ENCODE measurements around the gene IGIP.

IGIP gene

DNA sequence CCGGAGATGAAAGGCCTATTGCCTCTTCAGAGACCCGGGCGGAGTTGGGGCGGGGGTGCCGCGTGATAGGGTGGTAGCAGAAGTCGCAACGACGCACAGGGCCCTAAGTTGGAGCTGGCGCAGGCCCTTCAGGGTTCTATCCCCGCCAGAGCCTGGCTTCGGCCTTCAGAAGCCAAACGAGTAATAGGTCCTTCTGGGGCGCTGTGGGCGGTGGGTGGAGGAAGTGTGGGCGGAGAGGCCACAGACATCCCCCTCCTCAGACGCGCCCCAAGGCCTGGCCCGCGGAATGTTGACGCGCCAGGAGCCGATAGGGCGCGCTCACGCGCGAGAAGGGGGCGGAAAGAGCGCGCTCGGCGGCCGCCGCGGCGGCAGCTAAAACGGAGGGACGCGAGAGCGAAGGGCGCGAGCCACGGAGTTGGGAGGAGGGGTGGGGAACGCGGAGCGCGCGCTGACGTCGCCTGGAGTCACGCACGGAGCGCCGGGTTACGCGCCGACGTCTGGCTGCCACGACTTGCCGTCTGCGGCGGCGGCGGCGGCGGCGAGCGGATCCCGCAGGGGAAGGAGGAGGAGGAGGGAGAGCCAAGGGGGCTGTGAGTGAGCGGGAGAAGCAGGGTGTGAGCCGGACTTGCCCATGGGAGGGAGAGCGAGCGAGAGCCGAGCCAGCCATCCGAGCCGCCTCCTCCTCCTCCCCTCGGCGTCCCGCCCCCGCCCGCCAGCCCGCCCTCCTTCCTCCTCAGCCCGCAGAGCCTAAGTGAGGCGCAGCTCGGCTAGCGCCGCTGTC, 18.2 kb upstream of the IGIP start:
- H3K9ac ChIP-seq (ENCODE audit: low read depth, low read length) = peak overlapping the region; percentile 94

DNA sequence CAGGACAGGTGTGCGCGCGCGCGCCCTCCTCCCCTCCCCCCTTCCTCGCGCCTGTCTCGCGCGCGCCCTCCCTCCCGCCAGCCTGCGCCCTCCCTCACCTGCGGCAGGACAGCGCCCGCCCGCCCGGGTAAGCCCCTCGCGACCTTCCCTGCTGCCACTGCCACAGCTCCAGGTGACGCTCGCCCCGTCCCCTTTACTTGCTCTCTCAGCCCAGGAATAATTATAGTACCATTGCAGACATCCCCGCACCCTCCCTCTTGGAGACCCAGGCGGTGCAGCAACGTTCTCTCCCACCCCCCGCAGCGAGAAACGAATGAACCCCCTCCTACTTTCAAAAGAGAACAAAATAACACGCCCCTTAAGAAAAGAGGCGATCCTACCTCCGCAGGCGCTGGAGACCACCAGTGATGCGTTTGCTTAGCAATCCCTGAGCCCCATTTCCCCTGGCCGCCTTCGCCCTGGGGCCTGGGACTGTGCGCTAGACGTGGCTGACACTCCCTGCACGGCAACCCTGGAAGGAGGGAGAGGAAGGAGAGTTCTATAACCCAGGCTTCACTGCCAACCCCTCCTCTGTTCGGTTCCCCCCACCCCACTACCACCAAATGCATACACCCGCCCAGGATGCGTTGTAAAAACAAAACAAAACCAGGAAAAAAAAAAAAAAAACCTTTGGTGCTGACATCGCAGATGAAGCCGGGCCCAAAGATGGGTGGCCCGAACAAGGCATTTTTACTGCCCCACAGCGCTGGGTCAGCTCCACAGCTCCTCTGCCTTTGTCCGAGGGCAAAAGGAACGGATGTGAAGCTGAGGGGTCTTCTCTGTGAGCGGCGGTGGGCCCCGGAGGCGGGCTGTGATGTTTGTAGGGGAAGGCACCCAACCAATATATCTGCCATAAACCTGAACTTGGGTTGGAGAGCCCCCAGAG, 17.4 kb upstream of the IGIP start:
- H3K36me3 ChIP-seq (ENCODE audit: insufficient read depth, low read length) = no peaks in the 10 kb centered on the region; the same call in 1 of the 2 replicates
- DNase-seq (peak; percentile 38), ATAC-seq (ENCODE audit: insufficient read depth, low read depth) (peak; percentile 1; the same call in 1 of the 3 replicates)
- peaks cover 18% of the 10 kb centered on the region for H4K20me1 ChIP-seq (ENCODE audit: insufficient read depth, low read length)
- H3K9ac ChIP-seq (ENCODE audit: low read depth, low read length) = peak overlapping the region; percentile 94
- peak overlapping the region; percentile 94 for H3K4me2 ChIP-seq (ENCODE audit: insufficient read depth, low read length)
- TF ChIP-seq, protein P1, sequence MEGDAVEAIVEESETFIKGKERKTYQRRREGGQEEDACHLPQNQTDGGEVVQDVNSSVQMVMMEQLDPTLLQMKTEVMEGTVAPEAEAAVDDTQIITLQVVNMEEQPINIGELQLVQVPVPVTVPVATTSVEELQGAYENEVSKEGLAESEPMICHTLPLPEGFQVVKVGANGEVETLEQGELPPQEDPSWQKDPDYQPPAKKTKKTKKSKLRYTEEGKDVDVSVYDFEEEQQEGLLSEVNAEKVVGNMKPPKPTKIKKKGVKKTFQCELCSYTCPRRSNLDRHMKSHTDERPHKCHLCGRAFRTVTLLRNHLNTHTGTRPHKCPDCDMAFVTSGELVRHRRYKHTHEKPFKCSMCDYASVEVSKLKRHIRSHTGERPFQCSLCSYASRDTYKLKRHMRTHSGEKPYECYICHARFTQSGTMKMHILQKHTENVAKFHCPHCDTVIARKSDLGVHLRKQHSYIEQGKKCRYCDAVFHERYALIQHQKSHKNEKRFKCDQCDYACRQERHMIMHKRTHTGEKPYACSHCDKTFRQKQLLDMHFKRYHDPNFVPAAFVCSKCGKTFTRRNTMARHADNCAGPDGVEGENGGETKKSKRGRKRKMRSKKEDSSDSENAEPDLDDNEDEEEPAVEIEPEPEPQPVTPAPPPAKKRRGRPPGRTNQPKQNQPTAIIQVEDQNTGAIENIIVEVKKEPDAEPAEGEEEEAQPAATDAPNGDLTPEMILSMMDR (IDR thresholded peaks at IDR 0.05; ENCODE audit: borderline replicate concordance, extremely low read depth, low read length, poor library complexity, severe bottlenecking) = no peak
- TF ChIP-seq EZH2 (IDR thresholded peaks at IDR 0.05; ENCODE audit: borderline replicate concordance, low read depth, low read length, severe bottlenecking) = no peak
- no peaks in the 10 kb centered on the region for H3K9me3 ChIP-seq (ENCODE audit: insufficient read depth, low read length, severe bottlenecking)
- peaks cover 50% of the 10 kb centered on the region for H3K4me1 ChIP-seq (ENCODE audit: insufficient read depth, low read length)
- peak overlapping the region; percentile 95 for H3K27ac ChIP-seq (ENCODE audit: low read length)
- H2AFZ ChIP-seq (ENCODE audit: low read depth, low read length) = peak overlapping the region; percentile 76
- no peaks in the 10 kb centered on the region for H3K27me3 ChIP-seq (ENCODE audit: insufficient read depth, low read length, poor library complexity)
- peaks cover 50% of the 10 kb centered on the region for H3K79me2 ChIP-seq (ENCODE audit: insufficient read depth, low read length)
- peak overlapping the region; percentile 71 to 72 for H3K4me3 ChIP-seq (ENCODE audit: low read depth in 1 of 2, low read length in 2 of 2)

More for the DNA sequence above, 18.2 kb upstream of the IGIP start:
- Histone ChIP-seq H3K79me2 (ENCODE audit: insufficient read depth, low read length) (peaks cover 41% of the 10 kb centered on the region), H3K9me3 (ENCODE audit: insufficient read depth, low read length, severe bottlenecking) (no peaks in the 10 kb centered on the region), H4K20me1 (ENCODE audit: insufficient read depth, low read length) (peaks cover 18% of the 10 kb centered on the region), H2AFZ (ENCODE audit: low read depth, low read length) (peak overlapping the region; percentile 87), H3K36me3 (ENCODE audit: insufficient read depth, low read length) (no peaks in the 10 kb centered on the region; the same call in 1 of the 2 replicates), H3K4me2 (ENCODE audit: insufficient read depth, low read length) (peak overlapping the region; percentile 94), H3K4me3 (ENCODE audit: low read depth in 1 of 2, low read length in 2 of 2) (peak overlapping the region; percentile 71 to 72), H3K4me1 (ENCODE audit: insufficient read depth, low read length) (peaks cover 42% of the 10 kb centered on the region), H3K27ac (ENCODE audit: low read length) (peak overlapping the region; percentile 95), H3K27me3 (ENCODE audit: insufficient read depth, low read length, poor library complexity) (no peaks in the 10 kb centered on the region)
- TF ChIP-seq EZH2 (IDR thresholded peaks at IDR 0.05; ENCODE audit: borderline replicate concordance, low read depth, low read length, severe bottlenecking) = no peak
- TF ChIP-seq, protein P1 (IDR thresholded peaks at IDR 0.05; ENCODE audit: borderline replicate concordance, extremely low read depth, low read length, poor library complexity, severe bottlenecking) = peak; percentile 46
- peak; percentile 94 for DNase-seq
- ATAC-seq (ENCODE audit: insufficient read depth, low read depth) = peak; percentile 86

DNA sequence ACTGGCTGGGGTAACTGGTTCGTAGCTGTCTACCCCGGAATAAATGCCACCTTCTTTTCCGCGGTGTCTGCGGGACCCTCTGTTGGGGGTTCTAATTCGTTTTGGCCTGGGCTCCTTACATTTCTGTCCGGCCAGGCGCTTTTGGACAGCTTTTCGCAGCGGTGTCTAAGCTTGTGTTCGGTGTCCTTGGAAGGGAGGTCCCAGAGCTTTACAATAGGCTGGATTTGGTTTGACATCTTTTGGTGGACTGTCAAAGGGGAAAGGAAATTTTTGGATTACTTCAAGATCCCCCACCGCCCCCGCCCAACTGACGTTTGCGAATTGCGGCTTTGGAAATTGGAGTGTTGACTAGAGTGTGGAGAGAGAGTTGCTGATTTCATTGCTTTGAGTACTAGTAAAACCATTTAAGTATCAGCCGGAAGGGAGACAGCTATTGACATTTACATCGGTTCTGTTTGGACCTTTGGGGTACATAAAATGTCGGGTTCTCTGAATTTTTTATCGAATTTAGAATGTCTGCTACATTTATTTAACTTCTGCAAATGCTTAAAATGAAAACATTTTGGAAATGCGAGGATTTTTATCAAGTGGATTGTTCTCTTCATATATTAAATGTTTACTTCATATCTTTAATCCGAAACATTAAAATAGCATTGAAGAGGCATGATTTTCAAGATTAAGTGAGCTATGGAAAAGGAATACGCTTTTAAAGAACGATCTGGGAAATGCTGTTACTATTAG, 16.5 kb upstream of the IGIP start:
- Histone ChIP-seq H3K27ac (ENCODE audit: low read length) (no peak overlapping the region), H3K4me1 (ENCODE audit: insufficient read depth, low read length) (peaks cover 52% of the 10 kb centered on the region), H3K4me3 (ENCODE audit: low read depth in 1 of 2, low read length in 2 of 2) (peak overlapping the region; percentile 71 to 72; a peak in 3 of 4 replicates), H3K9ac (ENCODE audit: low read depth, low read length) (peak overlapping the region; percentile 94; the same call in 1 of the 2 replicates), H3K9me3 (ENCODE audit: insufficient read depth, low read length, severe bottlenecking) (no peaks in the 10 kb centered on the region), H3K27me3 (ENCODE audit: insufficient read depth, low read length, poor library complexity) (no peaks in the 10 kb centered on the region), H3K36me3 (ENCODE audit: insufficient read depth, low read length) (no peaks in the 10 kb centered on the region; the same call in 1 of the 2 replicates), H4K20me1 (ENCODE audit: insufficient read depth, low read length) (peaks cover 18% of the 10 kb centered on the region), H3K4me2 (ENCODE audit: insufficient read depth, low read length) (peak overlapping the region; percentile 94), H3K79me2 (ENCODE audit: insufficient read depth, low read length) (peaks cover 53% of the 10 kb centered on the region), H2AFZ (ENCODE audit: low read depth, low read length) (no peak overlapping the region)
- TF ChIP-seq EZH2 (IDR thresholded peaks at IDR 0.05; ENCODE audit: borderline replicate concordance, low read depth, low read length, severe bottlenecking) = no peak
- TF ChIP-seq, protein P1 (IDR thresholded peaks at IDR 0.05; ENCODE audit: borderline replicate concordance, extremely low read depth, low read length, poor library complexity, severe bottlenecking) = no peak
- no peak for DNase-seq
- no peak for ATAC-seq (ENCODE audit: insufficient read depth, low read depth)
